HG02798 (cell line): ENCODE data around the gene UFL1.

Source experiments
- ATAC-seq: cut with Tn5 transposase; IDR thresholded peaks from one replicate; pipeline ENCODE4 v1.9.1; 2021; ENCODE audit warnings: mild to moderate bottlenecking; ENCODE audit not compliant: unreplicated experiment, poor library complexity

UFL1 gene

GRCh38 chr6:96570053-96570452, 48.4 kb downstream of the UFL1 start:
- ATAC-seq, result no peak

- ATAC-seq, result no peak
Observed at GRCh38 chr6:96571551-96571950, 49.9 kb downstream of the UFL1 start.

- no peak for ATAC-seq
Observed at GRCh38 chr6:96575359-96575758, 53.8 kb downstream of the UFL1 start.

- ATAC-seq, result no peak
Observed at GRCh38 chr6:96576221-96576620, 54.6 kb downstream of the UFL1 start.

GRCh38 chr6:96582021-96582420, 60.4 kb downstream of the UFL1 start:
- no peak for ATAC-seq

- ATAC-seq, result no peak
Observed at GRCh38 chr6:96582436-96582835, 60.8 kb downstream of the UFL1 start.

GRCh38 chr6:96604420-96604819, 82.8 kb downstream of the UFL1 start:
- ATAC-seq, result no peak
